Fibroblast of the aortic adventitia (primary cell): ENCODE data around the gene ASTN1. TPM values are rescaled to one million over a fixed set of nuclear protein-coding genes. Genes with fewer than 3 reads are reported as not detected.

ENCODE experiments used
- DNase-seq: peaks from one replicate; pipeline ENCODE4 v3.0.0-alpha.2; 2010; ENCODE audit warnings: low read depth
- H3K4me3 ChIP-seq: 2 replicates; pipeline ENCODE4 v1.5.1; 2011; ENCODE audit warnings: low read depth, mild to moderate bottlenecking, control low read depth, low read length, moderate library complexity
- total RNA-seq: library from RNA; depleted of rRNA; stranded (reverse); fragments of >200 nt; gene quantifications from 2 replicates; pipeline ENCODE4 v1.2.3, GENCODE V29; 2012; ENCODE audit warnings: low replicate concordance
- TF ChIP-seq, protein P1 (sequence below): IDR thresholded peaks from 2 replicates; pipeline ENCODE4 v1.5.1; 2011; ENCODE audit warnings: mild to moderate bottlenecking, low read length, control low read depth, inconsistent platforms; ENCODE audit not compliant: insufficient read depth

The ASTN1 gene
- total RNA-seq, 1 donor: under 0.01 TPM

- TF ChIP-seq, protein P1, sequence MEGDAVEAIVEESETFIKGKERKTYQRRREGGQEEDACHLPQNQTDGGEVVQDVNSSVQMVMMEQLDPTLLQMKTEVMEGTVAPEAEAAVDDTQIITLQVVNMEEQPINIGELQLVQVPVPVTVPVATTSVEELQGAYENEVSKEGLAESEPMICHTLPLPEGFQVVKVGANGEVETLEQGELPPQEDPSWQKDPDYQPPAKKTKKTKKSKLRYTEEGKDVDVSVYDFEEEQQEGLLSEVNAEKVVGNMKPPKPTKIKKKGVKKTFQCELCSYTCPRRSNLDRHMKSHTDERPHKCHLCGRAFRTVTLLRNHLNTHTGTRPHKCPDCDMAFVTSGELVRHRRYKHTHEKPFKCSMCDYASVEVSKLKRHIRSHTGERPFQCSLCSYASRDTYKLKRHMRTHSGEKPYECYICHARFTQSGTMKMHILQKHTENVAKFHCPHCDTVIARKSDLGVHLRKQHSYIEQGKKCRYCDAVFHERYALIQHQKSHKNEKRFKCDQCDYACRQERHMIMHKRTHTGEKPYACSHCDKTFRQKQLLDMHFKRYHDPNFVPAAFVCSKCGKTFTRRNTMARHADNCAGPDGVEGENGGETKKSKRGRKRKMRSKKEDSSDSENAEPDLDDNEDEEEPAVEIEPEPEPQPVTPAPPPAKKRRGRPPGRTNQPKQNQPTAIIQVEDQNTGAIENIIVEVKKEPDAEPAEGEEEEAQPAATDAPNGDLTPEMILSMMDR: no peak
- no peak overlapping the region for H3K4me3 ChIP-seq
- no peak for DNase-seq
Measured at GRCh38 chr1:177032434-177032833, 132.1 kb downstream of the ASTN1 start.

DNA sequence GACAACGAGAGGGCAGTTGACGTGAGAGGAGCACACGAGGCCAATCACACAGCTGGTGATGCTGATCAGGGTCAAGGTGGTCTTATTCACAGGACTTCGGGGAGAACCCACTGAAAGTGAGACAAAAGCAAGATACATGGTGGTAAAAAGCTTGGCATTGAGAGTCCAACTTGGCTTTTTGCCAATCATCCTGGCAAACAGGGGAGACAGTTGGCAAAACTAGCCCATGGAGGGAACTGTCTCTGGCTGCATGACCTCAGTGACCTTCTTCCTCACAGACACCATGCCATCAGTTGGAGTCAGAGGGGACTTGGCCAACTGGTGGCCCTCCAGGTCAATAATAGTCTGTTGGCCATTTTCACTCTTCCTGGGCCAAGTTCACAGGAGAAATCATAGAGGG is 139.9 kb downstream of the ASTN1 start:
- no peak overlapping the region for H3K4me3 ChIP-seq
- DNase-seq: no peak
- TF ChIP-seq, protein P1: no peak

DNA sequence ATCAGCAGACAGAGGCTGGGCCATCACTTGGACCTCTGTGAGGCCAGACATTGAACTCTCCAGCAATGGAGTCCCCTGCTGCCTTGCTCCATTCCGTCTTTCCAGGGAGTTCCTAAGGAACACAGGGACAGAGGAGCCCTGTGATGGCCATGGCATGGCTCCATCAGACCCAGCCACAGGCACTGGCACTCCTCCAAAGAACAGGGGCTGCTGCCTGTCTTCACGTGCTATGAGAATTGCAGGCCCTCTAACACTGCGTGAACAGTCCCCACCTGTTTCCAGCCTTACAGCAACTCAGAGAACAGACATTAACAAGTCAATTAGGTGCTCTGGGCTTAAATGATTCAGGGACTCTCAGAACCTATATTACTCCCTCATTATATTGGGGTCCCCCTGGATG is 140.8 kb downstream of the ASTN1 start:
- TF ChIP-seq, protein P1: no peak
- no peak for DNase-seq
- no peak overlapping the region for H3K4me3 ChIP-seq

- no peak for DNase-seq
- TF ChIP-seq, protein P1: no peak
- H3K4me3 ChIP-seq: no peak overlapping the region
Measured at GRCh38 chr1:177023249-177023648, 141.3 kb downstream of the ASTN1 start.

- no peak overlapping the region for H3K4me3 ChIP-seq
- no peak for DNase-seq
- TF ChIP-seq, protein P1: no peak
Measured at GRCh38 chr1:177021687-177022086, 142.8 kb downstream of the ASTN1 start.

- no peak for DNase-seq
- no peak overlapping the region for H3K4me3 ChIP-seq
- TF ChIP-seq, protein P1: no peak
Measured at GRCh38 chr1:177020851-177021589, 143.5 kb downstream of the ASTN1 start.
